Ovary (tissue), 3 donors: ENCODE results near the gene CIAO3.

ENCODE experiments used
- POLR2A ChIP-seq: fragments of 450-650 bp; IDR thresholded peaks from one replicate; pipeline ENCODE4 v1.6.1; 2017; ENCODE audit warnings: antibody characterized with exemption, mild to moderate bottlenecking, moderate library complexity
- TF ChIP-seq, protein P1 (sequence below), 3 donors: fragments of 450-650 bp in 2 of 3; fragments of 200-600 bp in 1 of 3; IDR thresholded peaks; one replicate each; pipeline versions ENCODE4 v1.5.1 to v1.8.0; 2016 to 2022; ENCODE audit warnings: antibody characterized with exemption in 3 of 3, mild to moderate bottlenecking in 1 of 3
- donor health status: DM: no; HTN: no; CAD: no.

DNA sequence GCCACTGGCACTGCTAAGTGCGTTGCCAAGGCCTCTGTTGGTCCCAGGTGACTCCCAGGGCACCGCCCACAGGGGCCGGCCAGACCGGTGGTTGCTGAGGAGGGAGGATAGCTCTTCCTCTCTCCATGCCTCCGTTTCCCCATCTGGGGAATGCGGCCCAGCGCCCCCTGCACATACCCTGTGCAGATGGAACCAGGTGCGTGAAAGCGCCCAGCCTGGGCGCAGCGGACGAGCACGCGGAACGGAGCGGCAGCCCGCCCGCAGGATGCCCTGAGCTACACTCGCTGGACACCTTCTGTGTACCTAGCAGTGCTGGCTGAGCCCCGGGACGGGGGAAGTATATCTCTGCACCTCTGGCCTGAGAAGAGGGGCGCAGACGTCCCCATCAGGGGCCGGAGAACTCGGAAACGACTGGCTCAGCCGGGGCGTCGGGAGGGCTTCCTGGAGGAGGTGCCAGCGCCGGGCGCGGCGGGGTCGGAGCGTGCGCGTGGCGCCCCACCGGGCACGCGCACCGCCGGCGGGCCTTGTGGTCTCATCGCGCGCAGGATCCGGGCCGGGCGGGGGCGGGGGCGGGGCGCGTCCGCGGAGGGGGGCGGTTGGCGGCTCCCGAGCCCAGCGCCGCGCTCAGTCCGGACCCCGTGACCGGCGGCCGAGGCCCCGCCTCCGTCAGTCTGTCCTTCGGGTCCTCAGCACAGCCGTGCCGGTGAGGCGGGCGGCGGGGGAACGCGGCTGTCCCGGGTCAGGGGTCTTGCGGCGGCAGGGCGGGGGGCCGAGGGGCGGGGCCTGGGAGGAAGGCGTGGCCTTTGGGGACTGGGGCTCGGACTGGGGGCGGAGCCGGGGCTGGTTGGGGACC, 14.1 kb downstream of the CIAO3 start, which contains the start of the genes CCDC78 and HAGHL:
- TF ChIP-seq, protein P1, sequence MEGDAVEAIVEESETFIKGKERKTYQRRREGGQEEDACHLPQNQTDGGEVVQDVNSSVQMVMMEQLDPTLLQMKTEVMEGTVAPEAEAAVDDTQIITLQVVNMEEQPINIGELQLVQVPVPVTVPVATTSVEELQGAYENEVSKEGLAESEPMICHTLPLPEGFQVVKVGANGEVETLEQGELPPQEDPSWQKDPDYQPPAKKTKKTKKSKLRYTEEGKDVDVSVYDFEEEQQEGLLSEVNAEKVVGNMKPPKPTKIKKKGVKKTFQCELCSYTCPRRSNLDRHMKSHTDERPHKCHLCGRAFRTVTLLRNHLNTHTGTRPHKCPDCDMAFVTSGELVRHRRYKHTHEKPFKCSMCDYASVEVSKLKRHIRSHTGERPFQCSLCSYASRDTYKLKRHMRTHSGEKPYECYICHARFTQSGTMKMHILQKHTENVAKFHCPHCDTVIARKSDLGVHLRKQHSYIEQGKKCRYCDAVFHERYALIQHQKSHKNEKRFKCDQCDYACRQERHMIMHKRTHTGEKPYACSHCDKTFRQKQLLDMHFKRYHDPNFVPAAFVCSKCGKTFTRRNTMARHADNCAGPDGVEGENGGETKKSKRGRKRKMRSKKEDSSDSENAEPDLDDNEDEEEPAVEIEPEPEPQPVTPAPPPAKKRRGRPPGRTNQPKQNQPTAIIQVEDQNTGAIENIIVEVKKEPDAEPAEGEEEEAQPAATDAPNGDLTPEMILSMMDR (IDR thresholded peaks at IDR 0.05): no peak
- TF ChIP-seq POLR2A: no peak
